SU-DHL-6 (cell line): ENCODE measurements around the gene SYTL3.

Experiments
- H2AFZ ChIP-seq: fragments of 200-600 bp; sonication (generic); 2 replicates; pipeline ENCODE4 v1.6.1; 2014; ENCODE audit warnings: low read depth, mild to moderate bottlenecking, moderate library complexity, mixed read lengths, antibody characterized with exemption, low read length; ENCODE audit not compliant: severe bottlenecking
- H3F3A ChIP-seq: fragments of 200-600 bp; shearing (Covaris generic); 2 replicates; pipeline ENCODE4 v1.6.0; 2016; ENCODE audit warnings: antibody characterized with exemption, mild to moderate bottlenecking; ENCODE audit not compliant: insufficient read depth
- H3K27ac ChIP-seq: fragments of 200-600 bp; sonication (generic); 2 replicates; pipeline ENCODE4 v1.5.1; 2016; ENCODE audit warnings: low read depth, mild to moderate bottlenecking, low read length, moderate library complexity, mixed read lengths
- H3K27me3 ChIP-seq: fragments of 200-600 bp; sonication (generic), shearing (Covaris generic); 2 replicates; pipeline ENCODE4 v1.6.0; 2014; ENCODE audit warnings: mild to moderate bottlenecking, low read length
- H3K36me3 ChIP-seq: fragments of 200-600 bp; sonication (generic); 2 replicates; pipeline ENCODE4 v1.6.1; 2014; ENCODE audit warnings: mild to moderate bottlenecking, low read length, mixed read lengths
- H3K4me2 ChIP-seq: fragments of 300-600, 200-600 bp; shearing (Covaris generic), sonication (generic); 2 replicates; pipeline ENCODE4 v1.6.0; 2014; ENCODE audit warnings: low read length, low read depth, mild to moderate bottlenecking; ENCODE audit not compliant: poor library complexity, severe bottlenecking
- H3K4me3 ChIP-seq: fragments of 200-600 bp; sonication (generic); 2 replicates; pipeline ENCODE4 v1.5.1; 2014; ENCODE audit warnings: antibody characterized with exemption, low read length, mild to moderate bottlenecking, mixed read lengths; ENCODE audit not compliant: insufficient read depth, poor library complexity, severe bottlenecking
- H3K79me2 ChIP-seq: fragments of 200-600 bp; sonication (generic); 2 replicates; pipeline ENCODE4 v1.6.1; 2014; ENCODE audit warnings: mild to moderate bottlenecking, low read length, moderate library complexity; ENCODE audit not compliant: insufficient read depth
- H3K9ac ChIP-seq: fragments of 200-600 bp; sonication (generic); 2 replicates; pipeline ENCODE4 v1.7.0; 2014; ENCODE audit warnings: mild to moderate bottlenecking, low read length
- H3K9me2 ChIP-seq: fragments of 200-600 bp; sonication (generic); replicated peaks from 2 replicates; pipeline ENCODE4 v1.6.1; 2014; ENCODE audit warnings: low read length; ENCODE audit not compliant: insufficient read depth
- H3K9me3 ChIP-seq: fragments of 200-600 bp; sonication (generic); 2 replicates; pipeline ENCODE4 v1.6.1; 2014; ENCODE audit warnings: low read length, mixed read lengths; ENCODE audit not compliant: insufficient read depth
- H4K20me1 ChIP-seq: fragments of 200-600 bp; sonication (generic); 2 replicates; pipeline ENCODE4 v1.6.1; 2014; ENCODE audit warnings: low read depth, mild to moderate bottlenecking, antibody characterized with exemption, low read length, moderate library complexity, mixed read lengths
- CTCF ChIP-seq: fragments of 200-600 bp; sonication (generic); IDR thresholded peaks from one replicate; pipeline ENCODE4 v1.5.1; 2017; ENCODE audit warnings: antibody characterized with exemption, mild to moderate bottlenecking, low read length, moderate library complexity; ENCODE audit not compliant: insufficient read depth, poor library complexity, severe bottlenecking
- EZH2phosphoT487 ChIP-seq: fragments of 200-600 bp; sonication (generic), shearing (Covaris generic); conservative IDR thresholded peaks from 2 replicates; pipeline ENCODE4 v1.6.1; 2018; ENCODE audit warnings: mild to moderate bottlenecking, antibody characterized with exemption, low read length, moderate library complexity, mixed read lengths

The SYTL3 gene

DNA sequence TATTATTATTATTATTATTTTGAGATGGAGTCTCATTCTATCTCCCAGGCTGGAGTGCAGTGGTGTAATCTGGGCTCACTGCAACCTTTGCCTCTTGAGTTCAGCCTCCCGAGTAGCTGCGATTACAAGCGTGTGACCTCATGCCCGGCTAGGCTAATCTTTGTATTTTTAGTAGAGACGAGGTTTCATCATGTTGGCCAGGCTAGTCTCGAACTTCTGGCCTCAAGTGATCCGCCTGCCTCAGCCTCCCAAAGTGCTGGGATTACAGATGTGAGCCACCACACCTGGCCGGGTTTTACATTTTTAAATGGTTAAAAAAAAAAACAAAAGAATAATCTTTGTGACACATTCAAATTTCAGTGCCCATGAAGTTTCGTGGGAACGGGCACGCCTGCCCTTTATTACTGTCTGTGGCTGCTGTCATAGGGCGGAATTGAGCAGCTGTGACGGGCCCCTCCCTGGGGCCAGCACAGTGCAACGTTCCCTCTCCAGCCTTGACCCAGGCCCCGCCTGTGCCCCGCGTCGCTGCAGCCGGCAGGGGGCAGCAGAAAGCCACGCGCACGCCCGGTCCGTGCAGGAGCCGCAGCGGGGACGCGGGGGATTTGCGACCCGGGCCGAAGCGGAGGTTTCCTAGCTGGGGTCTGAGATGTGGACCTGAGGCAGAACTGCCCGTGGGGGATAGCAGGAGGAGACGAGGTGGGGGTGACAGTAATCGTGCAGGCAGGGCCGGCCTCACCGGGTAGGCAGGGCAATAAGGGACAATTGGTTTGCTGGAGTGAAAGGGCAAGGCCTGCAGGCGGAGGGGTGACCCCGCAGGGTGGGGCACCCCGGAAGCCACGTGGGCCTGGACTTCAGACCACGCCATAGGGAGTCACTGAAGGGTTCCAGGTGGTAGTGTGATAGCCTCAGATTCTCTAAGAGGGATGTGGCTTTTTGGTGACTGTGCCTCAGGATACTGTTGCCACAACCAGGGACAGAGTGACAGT is 54.3 kb downstream of the SYTL3 start:
- no peaks in the 10 kb centered on the region for H3K9me3 ChIP-seq
- H3F3A ChIP-seq = peaks cover 13% of the 10 kb centered on the region
- H3K79me2 ChIP-seq = no peaks in the 10 kb centered on the region
- no peaks in the 10 kb centered on the region for H3K27me3 ChIP-seq
- peak overlapping the region; percentile 48 for H3K4me2 ChIP-seq
- H3K36me3 ChIP-seq = no peaks in the 10 kb centered on the region
- no peak overlapping the region for H3K4me3 ChIP-seq
- TF ChIP-seq EZH2phosphoT487 (no peak), CTCF (peak; percentile 98)
- H3K9me2 ChIP-seq = no peaks in the 10 kb centered on the region
- no peak overlapping the region for H3K27ac ChIP-seq
- peak overlapping the region; percentile 46 for H2AFZ ChIP-seq
- H3K9ac ChIP-seq = peak overlapping the region; percentile 28; the same call in 1 of the 2 replicates
- no peaks in the 10 kb centered on the region for H4K20me1 ChIP-seq

DNA sequence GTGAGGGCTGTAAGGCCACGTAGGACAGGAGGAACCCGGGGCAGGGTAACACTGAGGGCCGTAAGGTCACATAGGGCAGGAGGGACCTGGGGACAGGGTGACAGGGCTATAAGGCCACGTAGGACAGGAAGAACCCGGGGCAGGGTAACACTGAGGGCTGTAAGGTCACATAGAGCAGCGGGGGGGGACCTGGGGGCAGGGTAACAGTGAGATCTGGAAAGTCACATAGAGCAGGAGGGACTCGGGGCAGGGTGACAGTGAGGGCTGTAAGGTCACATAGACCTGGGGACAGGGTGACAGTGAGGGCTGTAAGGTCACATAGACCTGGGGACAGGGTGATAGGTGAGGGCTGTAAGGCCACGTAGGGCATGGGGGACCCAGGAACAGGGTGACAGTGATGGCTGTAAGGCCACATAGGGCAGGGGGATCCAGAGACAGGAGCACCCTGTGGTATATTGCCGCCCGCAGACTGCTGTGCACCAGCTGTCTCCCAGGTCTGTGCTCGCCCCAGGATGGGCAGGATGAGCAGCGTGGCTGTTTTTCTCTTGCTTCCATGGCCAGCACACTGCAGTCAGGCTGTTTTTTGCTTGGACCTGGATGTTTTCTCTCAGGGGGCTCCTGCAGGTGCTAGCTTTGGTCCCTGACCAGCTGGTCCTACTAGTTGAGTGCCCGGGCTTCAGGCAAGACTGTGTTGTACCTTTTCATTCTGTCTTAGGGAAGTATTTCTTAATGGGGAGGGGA is 55.7 kb downstream of the SYTL3 start:
- no peak overlapping the region for H3K4me2 ChIP-seq

DNA sequence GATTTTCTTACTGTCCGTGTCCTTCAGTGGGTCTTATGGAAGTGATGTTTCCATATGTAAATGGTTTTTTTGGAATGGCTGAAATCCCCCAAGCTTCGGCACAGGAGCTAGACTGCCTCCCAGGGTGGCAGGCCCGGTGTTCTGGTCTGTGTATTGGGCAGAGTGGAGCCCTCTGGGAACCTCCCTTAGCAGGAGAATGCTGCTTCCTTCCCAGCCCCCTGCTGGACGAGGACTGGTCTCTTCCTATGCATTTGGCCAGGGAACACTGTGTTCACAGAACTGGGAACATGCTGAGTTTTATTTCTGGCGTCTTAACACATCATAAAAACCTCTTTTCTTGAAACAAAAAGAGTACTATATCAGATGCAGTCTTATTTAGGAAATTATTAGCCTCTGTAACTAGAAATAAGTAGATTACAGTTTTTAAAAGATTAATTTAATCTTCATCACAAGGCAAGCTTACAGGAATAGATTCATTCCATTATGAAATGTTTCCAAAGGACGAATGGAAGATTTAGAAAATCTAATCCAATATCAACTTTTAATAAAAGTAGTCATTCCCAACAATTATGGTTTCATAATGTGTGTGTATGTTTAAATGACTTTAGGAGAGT is 56.6 kb downstream of the SYTL3 start:
- H2AFZ ChIP-seq = no peak overlapping the region
- H3K9ac ChIP-seq = no peak overlapping the region
- H3K9me3 ChIP-seq = no peaks in the 10 kb centered on the region
- H3K27ac ChIP-seq = no peak overlapping the region
- TF ChIP-seq EZH2phosphoT487 (no peak), CTCF (no peak)
- no peaks in the 10 kb centered on the region for H4K20me1 ChIP-seq
- no peaks in the 10 kb centered on the region for H3K79me2 ChIP-seq
- H3K36me3 ChIP-seq = no peaks in the 10 kb centered on the region
- peaks cover 19% of the 10 kb centered on the region for H3F3A ChIP-seq
- H3K4me2 ChIP-seq = peak overlapping the region; percentile 54
- H3K27me3 ChIP-seq = no peaks in the 10 kb centered on the region
- H3K9me2 ChIP-seq = no peaks in the 10 kb centered on the region
- H3K4me3 ChIP-seq = no peak overlapping the region

More for the DNA sequence above, 55.7 kb downstream of the SYTL3 start:
- TF ChIP-seq CTCF = no peak
- no peak for TF ChIP-seq EZH2phosphoT487
- Histone ChIP-seq H3K27ac (no peak overlapping the region), H2AFZ (no peak overlapping the region), H3K9me3 (no peaks in the 10 kb centered on the region), H4K20me1 (no peaks in the 10 kb centered on the region), H3K79me2 (no peaks in the 10 kb centered on the region), H3K9me2 (no peaks in the 10 kb centered on the region), H3K4me3 (no peak overlapping the region), H3K36me3 (no peaks in the 10 kb centered on the region), H3F3A (peaks cover 19% of the 10 kb centered on the region), H3K9ac (no peak overlapping the region), H3K27me3 (no peaks in the 10 kb centered on the region)
